GM19397 (cell line): ENCODE results near the gene MED26.

ENCODE experiments used
- ATAC-seq: cut with Tn5 transposase; IDR thresholded peaks from one replicate; pipeline ENCODE4 v1.9.1; 2021; ENCODE audit warnings: mild to moderate bottlenecking, moderate library complexity; ENCODE audit not compliant: unreplicated experiment

The MED26 gene

DNA sequence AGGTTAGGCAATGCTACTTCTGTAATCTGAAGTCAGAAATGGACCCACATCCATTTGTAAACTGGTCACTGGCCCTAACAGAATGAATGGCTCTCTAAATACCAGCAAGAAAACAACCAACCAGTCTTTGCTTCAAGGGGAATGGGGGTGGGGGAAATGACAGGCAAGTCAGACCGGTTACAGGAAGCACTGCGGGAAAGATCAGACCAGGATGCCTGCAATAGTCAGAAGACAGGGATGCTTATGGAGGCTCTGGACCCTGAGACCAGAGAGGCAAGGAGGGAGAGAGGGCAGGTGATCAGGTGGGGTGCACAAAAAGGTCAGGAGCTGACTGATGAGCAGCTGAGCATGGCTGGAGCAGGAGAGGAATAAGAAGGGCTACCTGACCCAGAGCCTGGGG lies 13.1 kb downstream of the MED26 start:
- no peak for ATAC-seq

DNA sequence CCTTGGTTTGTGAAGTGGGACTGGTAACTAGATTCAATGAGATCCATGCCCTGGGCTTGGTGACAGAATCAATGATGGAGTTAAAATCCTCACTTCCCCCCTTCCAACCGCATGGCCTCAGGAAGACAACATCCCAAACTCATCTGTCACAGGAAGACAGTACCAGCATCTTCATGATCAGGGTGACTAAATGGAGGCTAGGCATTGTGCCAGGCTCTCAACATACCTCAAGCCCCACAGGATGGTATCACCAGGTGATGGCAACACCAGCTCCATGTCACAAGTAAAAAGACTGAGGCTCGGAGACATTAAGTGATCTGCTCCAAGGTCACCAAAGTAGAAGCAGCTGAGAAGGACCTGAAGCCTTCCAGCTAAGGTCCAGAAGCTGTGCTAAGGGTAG lies 14.2 kb downstream of the MED26 start:
- ATAC-seq: no peak

DNA sequence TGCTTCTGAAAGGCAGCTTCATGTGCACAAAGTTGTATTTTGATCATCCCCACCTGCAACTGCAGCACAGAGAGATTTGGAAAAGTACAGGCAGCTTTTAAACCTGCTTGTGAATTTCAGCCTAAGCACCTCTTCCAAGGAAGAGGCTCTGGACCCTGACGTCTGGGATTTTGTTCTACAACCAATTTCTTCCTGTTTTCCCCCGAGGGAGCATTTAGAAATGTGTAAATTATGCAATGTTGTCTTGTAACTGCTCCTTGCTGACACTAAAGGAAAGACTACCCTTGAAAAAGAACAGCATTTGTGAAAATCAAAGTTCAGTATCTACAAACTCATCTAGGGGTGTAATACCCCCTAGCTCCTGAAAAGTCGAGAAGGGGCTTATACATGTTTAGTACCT lies 15.4 kb downstream of the MED26 start:
- ATAC-seq: no peak

GRCh38 chr19:16611121-16611520 lies 16.9 kb downstream of the MED26 start:
- no peak for ATAC-seq

DNA sequence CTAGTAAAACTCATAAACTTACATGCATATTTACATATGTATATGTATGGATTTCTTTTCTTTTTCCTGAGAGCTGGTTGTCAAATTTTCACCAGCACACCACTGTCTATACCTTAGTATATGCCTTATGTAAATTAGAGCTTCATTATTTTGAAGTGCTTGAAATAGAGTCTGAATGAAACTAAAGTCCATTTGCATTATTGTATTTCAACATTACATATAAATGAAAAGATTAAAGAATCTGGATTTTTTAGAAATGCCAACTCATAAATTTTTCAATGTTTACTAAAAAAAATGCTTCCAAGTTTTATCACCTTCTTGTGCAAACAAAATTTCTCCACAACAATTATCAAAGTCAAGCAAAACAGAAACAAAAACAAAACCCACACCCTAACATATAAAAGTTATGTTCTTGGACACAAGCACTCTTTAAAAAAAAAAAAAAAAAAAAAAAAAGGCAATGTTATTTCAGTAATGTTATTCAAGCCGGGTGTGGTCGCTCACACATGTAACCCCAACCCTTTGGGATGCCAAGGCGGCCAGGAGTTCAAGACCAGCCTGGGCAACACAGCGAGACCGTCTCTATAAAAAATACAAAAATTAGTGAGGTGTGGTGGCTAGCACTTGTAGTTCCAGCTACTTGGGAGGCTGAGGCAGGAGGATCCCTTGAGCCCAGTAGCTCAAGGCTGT lies 18.3 kb downstream of the MED26 start:
- no peak for ATAC-seq

GRCh38 chr19:16608290-16608739 lies 19.7 kb downstream of the MED26 start:
- ATAC-seq: no peak

- no peak for ATAC-seq
These were observed 20.2 kb downstream of the MED26 start for GRCh38 chr19:16607819-16608218.

DNA sequence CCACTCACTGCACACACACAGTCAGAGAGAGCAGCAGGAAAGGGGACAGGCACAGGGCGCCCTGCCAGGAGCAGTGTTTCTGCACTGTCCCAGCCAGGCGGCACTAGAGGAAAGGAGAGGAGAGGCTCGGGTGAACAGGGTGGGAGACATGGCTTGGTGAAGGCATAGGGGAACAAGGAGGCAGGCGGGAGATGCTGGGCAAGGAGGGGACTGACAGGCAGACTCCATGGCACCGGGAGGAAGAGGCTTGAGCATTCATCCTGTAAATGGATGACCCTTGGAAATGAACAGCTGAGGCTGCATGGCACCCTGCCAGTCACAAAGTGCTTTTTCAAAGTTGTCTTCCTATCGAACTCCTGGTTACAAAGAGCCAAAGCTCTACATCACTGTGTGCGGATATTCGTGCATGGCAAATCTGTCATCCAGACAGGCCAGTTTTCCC lies 22.4 kb downstream of the MED26 start:
- ATAC-seq: no peak

GRCh38 chr19:16605115-16605514 lies 22.9 kb downstream of the MED26 start:
- no peak for ATAC-seq

DNA sequence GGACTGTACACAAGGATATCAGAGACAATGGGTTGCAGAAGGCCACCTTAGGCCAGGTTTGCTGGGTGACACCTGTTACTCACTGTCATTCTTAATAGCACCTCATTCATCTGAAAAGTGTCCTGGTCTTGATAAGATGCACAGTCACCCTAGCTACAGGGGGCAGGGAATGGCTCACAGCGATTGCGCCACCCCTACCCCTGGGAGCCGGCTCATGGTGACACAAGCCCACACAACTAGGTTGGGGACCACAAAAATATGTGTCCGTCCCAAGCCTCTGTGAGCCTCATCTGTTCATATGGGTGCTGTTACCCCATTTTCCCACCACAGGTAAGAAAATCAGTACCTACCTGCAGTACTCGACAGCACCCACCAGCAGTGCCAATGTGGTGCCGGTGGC lies 23.4 kb downstream of the MED26 start:
- no peak for ATAC-seq

DNA sequence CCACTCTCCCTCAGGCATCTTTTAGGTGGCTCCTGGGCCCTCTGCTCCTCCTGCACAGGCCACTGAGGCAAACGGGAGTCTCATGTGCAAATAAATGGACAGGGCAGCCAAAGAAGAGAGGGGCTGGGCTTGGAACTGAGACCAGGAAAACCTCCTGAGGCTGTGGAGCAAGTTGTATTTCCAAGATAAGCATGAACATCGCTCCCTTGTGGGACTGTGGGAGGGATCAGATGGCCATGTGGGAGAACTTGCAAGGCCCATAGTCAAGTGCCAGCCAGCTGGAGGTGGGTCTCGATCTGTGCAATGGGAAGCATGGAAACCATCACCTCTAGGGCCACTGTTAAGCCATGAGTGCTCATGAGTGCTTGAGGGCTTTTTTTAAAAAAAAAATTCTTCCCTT lies 24.9 kb downstream of the MED26 start:
- no peak for ATAC-seq

- ATAC-seq: no peak
These were observed 26.5 kb downstream of the MED26 start for GRCh38 chr19:16601378-16602052.

- ATAC-seq: no peak
These were observed 27.2 kb downstream of the MED26 start for GRCh38 chr19:16600824-16601223.

DNA sequence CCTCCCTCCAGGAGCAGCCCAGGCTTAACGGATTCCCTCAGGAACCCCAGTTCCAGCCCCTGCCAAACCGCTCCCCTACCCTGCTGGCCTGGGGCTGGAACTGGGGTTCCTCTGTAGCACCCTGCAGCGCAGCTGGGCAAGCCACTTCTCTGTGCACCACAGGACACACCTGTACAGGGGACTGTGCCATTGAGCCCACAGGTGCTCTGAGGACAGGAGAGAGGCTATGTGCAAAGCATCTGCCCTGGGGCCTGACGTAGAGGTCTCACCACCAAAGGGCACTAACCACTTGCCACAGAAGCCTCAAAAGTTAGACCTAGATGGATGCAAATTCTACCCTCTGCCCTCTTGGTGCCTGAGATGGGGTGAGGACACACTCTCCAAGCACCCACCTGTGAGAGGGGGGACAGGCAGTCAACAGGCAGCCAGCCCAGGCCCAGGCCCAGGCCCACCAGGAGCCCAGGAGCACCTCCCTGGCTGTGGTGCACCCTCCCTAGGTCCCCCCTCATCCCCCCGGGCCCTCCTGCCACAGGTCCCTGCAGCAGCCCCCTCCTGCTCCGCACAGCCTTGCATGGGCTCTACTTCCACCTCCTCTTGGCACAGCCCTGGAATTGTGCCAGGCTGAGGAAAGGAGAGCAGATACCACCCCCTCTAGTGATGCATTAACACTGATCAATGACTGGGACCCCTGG lies 28.2 kb downstream of the MED26 start:
- ATAC-seq: no peak

DNA sequence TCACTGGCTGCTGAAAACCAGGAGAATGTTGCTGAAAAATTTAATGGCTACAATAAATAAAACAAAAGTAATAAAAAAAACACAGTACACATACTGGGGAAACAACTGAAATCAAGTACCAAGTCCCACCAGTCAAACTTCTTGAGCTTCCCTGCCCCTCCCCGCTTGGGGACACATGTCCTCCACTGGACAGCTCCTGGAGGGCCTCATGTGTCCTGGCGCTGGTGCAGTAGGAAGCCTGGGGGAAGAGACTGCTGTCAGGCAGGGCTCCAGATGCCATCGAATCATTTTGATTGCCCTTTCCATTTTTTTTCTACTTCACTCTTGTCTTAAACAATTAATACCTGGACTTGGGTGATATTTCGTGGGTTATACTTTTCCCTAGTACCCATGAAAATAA lies 29.2 kb downstream of the MED26 start:
- no peak for ATAC-seq

- ATAC-seq: no peak
These were observed 31.6 kb downstream of the MED26 start for GRCh38 chr19:16596399-16596798.

DNA sequence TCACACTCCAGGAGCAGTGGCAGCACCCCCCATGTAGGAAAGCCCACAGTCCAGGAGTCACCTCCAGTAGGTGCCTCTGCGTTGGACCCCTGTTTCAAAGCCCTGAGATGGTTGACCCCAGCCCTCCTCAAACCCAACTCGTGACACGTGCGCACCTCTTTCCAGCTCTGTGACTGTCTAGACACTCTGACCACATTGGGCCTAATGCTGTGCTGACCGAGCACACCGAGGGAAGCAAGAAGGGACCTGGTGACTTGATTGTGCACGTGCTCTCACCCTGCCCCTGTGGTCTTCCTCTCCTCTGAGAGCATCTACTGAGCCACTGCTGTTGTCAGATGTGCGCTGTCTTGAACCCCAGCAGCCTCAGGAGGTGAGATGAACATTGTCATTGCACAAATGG lies 32.9 kb downstream of the MED26 start:
- no peak for ATAC-seq

DNA sequence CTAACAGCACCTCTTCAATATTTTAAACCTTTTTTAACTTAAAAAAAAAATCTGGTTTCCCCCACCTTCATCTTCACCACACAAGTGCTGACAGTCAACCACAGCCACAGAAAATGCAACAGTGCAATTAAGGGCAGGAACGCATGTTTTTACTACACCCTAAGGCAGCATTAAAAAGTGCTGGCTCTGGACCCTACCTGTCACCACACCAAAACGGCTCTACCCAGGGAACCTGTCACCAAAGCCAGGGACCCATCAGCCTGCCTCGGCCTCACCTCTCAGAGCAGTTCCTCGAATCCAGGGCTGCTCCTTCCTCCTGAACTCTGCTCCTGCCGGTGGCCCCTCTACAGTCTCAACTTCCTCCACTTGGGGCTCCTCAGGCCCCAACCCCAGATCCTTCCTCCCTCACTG lies 33.3 kb downstream of the MED26 start:
- ATAC-seq: no peak

GRCh38 chr19:16594131-16594586 lies 33.8 kb downstream of the MED26 start:
- peak; percentile 42 for ATAC-seq

DNA sequence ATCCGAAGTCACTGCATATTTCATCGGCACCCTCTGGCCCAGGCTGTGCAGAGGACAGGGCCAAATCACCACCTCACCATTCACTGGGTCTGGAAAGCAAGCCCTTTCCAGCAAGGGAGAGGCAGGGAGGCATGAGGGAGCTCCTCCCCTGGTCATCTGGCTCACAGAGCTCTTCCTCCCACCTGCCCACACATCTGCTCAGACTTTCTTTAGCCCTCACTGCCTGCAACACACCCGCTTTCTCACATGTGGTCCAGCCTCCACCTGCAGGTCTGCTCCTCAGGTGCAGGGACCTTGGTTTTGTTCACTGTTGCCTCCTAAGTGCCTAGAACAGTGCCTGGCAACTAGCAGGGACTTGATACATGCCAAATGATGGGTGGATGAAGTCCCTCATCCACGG lies 34.8 kb downstream of the MED26 start:
- ATAC-seq: no peak

- no peak for ATAC-seq
These were observed 36.0 kb downstream of the MED26 start for GRCh38 chr19:16591803-16592556.
